ENCODE measurements around the gene JUNB. TPM values are rescaled to one million over a fixed set of nuclear protein-coding genes. Genes with fewer than 3 reads are reported as not detected.
A peak's percentile ranks its signal among the peaks of the same experiment; 100 is the strongest.

JUNB gene
- total and polyA plus RNA-seq, 7 donors: 25.1 to 217 (median 37.4) TPM

- WGBS, 3 donors: 5 to 7% (median 7%) methylated on average over 11 to 12 of the region's 12 CpGs
- Histone ChIP-seq H3K27me3 (ENCODE audit: insufficient read depth in 3 of 3, low read length in 2 of 3) (no peaks in the 10 kb centered on the region), H3K36me3 (ENCODE audit: insufficient read depth in 1 of 2, low read depth in 1 of 2) (no peaks in the 10 kb centered on the region), H3K27ac (peak overlapping the region; percentile 99), H3K4me3 (peak overlapping the region; percentile 99), H3K4me1 (peaks cover 27% of the 10 kb centered on the region), H3K9me3 (no peaks in the 10 kb centered on the region)
- TF ChIP-seq CTCF (IDR thresholded peaks at IDR 0.05): no peak
- DNase-seq (peak; percentile 85 to 90), ATAC-seq (peak in 2 of 4 donors; percentile 3 to 16)
- intact Hi-C loops (cut with DNase I): no loop called here
Measured at GRCh38 chr19:12788682-12789097, 2.6 kb upstream of the JUNB start.

- no peak for TF ChIP-seq CTCF (IDR thresholded peaks at IDR 0.05)
- DNase-seq: no peak
- WGBS, 3 donors: 13 to 17% (median 17%) methylated on average over 22 to 46 of the region's 46 CpGs
- H3K27ac ChIP-seq: peak overlapping the region; percentile 99
- no peak for ATAC-seq
- H3K36me3 ChIP-seq (ENCODE audit: insufficient read depth in 1 of 2, low read depth in 1 of 2): no peaks in the 10 kb centered on the region
- H3K27me3 ChIP-seq (ENCODE audit: insufficient read depth in 3 of 3, low read length in 2 of 3): no peaks in the 10 kb centered on the region
- intact Hi-C loops (cut with DNase I): no loop called here
- H3K9me3 ChIP-seq: no peaks in the 10 kb centered on the region
- peaks cover 24% of the 10 kb centered on the region for H3K4me1 ChIP-seq
- H3K4me3 ChIP-seq: peak overlapping the region; percentile 99
Measured at GRCh38 chr19:12789098-12789903, 2.0 kb upstream of the JUNB start.

- Histone ChIP-seq H3K4me3 (peak overlapping the region; percentile 99), H3K4me1 (peaks cover 29% of the 10 kb centered on the region), H3K27ac (peak overlapping the region; percentile 99), H3K27me3 (ENCODE audit: insufficient read depth in 3 of 3, low read length in 2 of 3) (no peaks in the 10 kb centered on the region), H3K36me3 (ENCODE audit: insufficient read depth in 1 of 2, low read depth in 1 of 2) (no peaks in the 10 kb centered on the region), H3K9me3 (no peaks in the 10 kb centered on the region)
- DNase-seq (peak; percentile 98), ATAC-seq (peak; percentile 38 to 53 (median 48))
- 2 to 3% (median 2%) methylated on average over 44 to 56 of the region's 56 CpGs for WGBS, 3 donors
- TF ChIP-seq CTCF (IDR thresholded peaks at IDR 0.05): no peak
- intact Hi-C loops (cut with DNase I): no loop called here
Measured at GRCh38 chr19:12789904-12790619, 1.2 kb upstream of the JUNB start.

- WGBS, 3 donors: 6 to 12% (median 6%) methylated on average over 22 of the region's 22 CpGs
- intact Hi-C loops (cut with DNase I): no loop called here
- peak overlapping the region; percentile 99 for H3K27ac ChIP-seq
- H3K4me3 ChIP-seq: peak overlapping the region; percentile 99
- no peaks in the 10 kb centered on the region for H3K9me3 ChIP-seq
- no peaks in the 10 kb centered on the region for H3K27me3 ChIP-seq (ENCODE audit: insufficient read depth in 3 of 3, low read length in 2 of 3)
- no peak for TF ChIP-seq CTCF (IDR thresholded peaks at IDR 0.05)
- ATAC-seq (no peak), DNase-seq (peak in 1 of 2 donors; percentile 20)
- no peaks in the 10 kb centered on the region for H3K36me3 ChIP-seq (ENCODE audit: insufficient read depth in 1 of 2, low read depth in 1 of 2)
- peaks cover 28% of the 10 kb centered on the region for H3K4me1 ChIP-seq
Measured at GRCh38 chr19:12790628-12791344, 500 bp upstream of the JUNB start.

Measured in psoas muscle (tissue), 8 donors.